HG03342 (cell line): Measurements from ENCODE around the gene RRM1.
"Not testable (repeated sequence)": the region's sequence is repeated elsewhere in the genome, so short reads cannot be mapped to it uniquely, and the experiment has no call there.

Experiments used
- ATAC-seq: cut with Tn5 transposase; IDR thresholded peaks from one replicate; pipeline ENCODE4 v1.9.1; 2021; ENCODE audit warnings: mild to moderate bottlenecking, moderate library complexity; ENCODE audit not compliant: unreplicated experiment

RRM1 gene

DNA sequence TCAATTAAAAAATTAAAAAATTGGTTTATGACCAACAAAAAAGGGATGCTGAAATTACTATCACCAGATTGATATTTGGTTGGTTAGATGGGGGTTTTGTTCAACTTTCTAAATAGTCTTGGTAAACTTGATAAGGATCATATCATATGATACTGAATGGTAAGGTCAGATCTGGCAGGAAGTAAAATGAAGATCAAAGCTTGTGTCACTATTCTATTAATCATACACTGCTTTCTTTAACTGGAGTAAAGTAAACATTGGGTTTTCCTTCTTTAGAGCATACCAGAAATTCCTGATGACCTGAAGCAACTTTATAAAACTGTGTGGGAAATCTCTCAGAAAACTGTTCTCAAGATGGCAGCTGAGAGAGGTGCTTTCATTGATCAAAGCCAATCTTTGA is 40.2 kb downstream of the RRM1 start:
- no peak for ATAC-seq

- no peak for ATAC-seq
These were observed 43.9 kb downstream of the RRM1 start for GRCh38 chr11:4138497-4138896.

- no peak for ATAC-seq
These were observed 45.6 kb downstream of the RRM1 start for GRCh38 chr11:4140067-4140636.

DNA sequence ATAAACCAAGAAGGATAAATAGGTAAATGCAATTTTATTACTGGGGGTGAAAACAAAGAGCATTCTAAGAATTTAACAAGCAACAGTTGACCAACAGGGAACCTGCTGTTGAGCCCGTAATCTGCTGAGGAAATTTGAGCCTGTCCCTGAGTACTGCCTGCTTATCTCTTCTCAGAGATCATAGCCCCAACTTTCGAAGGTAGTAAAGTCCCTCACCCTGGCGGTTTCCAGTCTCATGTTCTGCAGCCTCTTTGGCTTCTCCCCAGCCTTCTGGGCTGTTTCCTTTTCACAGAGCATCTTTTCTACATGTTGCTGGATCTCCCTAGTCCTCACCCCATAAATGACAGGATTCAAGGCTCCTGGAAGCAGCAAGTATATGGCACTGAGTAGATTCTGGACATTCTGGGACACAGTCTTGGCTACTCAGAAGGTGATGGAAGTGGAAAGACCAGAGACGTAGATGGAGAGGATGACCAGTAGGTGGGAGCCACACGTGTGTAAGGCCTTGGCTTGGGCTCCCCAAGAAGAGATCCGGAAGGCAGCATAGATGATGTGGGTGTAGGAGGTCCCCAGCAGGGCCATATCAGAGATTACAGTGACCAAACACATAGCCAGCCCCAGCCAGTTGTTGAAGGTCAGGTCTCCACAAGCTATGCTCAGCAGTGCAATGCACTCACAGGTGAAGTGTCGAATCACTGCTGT is 51.6 kb downstream of the RRM1 start:
- no peak for ATAC-seq

DNA sequence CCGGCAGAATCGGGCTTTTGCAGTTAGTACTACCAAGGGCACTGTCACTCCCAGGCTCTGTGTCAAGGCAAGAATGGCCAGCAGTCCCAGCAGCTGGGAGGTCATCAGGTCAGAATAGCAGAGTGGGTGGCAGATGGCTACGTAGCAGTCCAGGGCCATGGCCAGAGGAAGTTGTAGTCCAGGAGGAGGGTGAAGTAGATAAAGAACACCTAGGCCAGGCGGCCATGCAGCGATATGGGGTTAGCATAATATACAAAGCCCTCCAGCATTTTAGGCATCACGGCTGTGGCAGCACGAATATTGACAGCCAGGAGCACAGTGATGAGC is 52.1 kb downstream of the RRM1 start:
- ATAC-seq: no peak

DNA sequence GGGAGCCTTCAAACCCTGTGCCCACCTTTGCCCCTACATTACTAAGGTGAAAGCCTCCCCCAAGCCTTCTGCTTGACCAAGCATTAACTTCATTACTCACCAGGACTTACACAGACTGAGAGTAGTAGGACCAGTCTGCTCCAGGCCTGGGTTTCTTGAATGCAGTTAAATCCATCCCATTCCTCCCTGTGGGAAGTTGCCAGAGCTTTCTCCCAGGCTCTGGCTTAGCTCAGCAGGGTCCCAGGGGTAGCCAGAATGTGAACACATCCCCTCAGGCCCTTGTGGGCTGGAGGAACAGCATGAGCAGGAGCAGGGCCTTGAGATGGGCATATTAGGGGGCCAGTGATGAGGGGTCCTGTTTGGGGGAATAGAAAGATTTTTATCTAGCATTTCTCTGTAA is 59.9 kb downstream of the RRM1 start:
- no peak for ATAC-seq

DNA sequence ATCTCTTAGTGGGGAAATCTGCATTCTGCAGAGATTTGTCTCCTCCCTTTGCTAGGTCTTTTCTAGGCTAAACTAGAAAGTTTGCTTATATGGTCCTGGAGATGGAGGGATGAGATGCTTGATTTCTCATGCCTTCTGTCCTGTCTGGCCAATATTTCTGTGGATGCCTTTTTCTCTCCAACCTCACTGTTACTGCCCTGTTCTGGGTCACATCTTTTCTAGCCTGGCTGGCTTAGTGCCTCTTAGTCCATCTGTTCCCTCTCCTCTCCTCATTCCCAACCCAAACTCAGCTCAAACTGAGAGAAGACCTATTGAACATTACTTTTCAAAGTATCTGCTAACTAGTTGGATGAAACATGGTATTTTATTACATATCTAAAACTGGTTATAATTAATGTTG is 62.0 kb downstream of the RRM1 start:
- ATAC-seq: no peak

GRCh38 chr11:4158818-4159217 is 64.2 kb downstream of the RRM1 start:
- ATAC-seq: not testable (repeated sequence)

DNA sequence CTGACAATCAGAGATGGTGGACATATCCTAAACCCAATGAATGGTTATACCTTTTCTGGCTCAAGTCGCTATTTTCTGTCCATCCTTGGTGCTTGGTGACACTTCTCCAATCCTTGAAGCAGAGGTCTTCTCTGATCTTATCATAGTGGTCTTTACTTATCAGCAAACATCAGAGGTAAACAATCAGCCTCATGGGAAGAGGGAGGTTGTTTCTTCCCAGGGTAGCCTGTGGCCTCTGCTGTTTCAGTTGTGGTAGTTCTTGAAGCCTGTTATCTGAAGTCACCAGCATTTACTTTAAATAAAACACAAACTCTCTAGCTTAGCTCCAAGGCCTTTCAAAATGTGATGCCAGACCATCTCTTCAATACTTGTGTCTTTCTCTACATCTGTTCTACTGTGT is 66.7 kb downstream of the RRM1 start:
- no peak for ATAC-seq

DNA sequence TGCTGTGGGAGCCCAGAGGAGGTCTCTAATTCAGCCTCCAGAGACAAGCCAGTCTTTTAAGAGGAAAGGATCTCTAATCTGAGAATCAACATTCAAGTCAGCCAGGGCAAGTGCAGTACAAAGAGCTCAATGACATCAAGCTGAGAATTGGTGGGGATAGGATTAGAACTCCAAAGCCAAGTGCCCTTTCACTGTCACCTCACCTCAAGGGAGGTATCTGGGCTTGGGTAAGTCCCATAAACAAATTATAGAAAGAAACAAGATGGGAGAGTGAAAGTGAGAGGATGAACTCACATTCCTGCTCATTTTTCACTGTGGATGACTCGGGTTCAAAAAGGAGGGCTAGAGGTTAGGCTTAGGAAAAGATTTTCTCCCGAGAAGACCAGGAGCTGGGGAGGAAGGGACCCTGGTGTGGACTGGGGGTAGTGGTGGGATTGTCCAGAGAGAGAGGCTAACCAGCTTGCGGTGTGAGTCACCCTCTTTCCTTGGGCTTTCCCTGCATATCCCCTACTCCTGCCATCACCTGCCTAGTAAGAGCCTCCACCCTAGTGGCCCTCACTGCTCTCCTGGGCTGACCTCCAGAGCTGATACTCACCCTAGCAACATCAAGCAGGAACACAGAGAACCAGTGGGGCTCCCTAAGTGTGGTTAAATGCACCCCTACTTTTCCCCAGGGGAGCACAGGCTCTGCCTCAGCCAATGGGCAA is 70.4 kb downstream of the RRM1 start:
- ATAC-seq: no peak

- no peak for ATAC-seq
These were observed 72.7 kb downstream of the RRM1 start for GRCh38 chr11:4167292-4167691.

DNA sequence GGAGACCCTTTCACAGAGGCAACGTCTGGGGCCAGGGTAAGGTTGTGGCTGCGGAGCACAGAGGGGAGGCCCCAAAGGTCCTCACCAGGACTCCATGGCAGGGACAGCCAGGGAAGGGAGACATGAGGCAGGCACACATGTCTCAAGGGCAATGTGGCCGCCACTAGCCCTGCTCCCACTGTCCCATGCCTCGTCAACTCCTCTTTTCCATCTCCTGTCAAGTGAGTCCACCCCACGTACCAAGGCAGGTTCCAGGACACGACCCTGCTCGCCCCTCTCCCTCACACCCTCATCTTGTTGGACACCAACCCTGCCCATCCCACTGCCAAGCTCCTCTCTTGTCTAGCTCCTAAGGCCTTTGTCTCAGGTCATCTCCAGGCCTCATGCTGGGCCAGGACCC is 73.2 kb downstream of the RRM1 start:
- ATAC-seq: no peak

DNA sequence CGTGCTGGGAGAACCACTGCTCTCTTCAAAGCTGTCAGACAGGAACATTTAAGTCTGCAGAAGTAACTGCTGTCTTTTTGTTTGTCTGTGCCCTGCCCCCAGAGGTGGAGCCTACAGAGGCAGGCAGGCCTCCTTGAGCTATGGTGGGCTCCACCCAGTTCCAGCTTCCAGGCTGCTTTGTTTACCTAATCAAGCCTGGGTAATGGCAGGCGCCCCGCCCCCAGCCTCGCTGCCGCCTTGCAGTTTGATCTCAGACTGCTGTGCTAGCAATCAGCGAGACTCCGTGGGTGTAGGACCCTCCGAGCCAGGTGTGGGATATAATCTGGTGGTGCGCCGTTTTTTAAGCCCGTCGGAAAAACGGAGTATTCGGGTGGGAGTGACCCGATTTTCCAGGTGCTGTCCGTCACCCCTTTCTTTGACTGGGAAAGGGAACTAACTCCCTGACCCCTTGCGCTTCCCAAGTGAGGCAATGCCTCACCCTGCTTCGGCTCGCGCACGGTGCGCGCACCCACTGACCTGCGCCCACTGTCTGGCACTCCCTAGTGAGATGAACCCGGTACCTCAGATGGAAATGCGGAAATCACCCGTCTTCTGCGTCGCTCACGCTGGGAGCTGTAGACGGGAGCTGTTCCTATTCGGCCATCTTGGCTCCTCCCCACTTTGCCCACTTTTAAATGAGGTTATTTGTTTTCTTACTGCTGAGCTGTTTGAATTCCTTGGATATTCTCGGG is 81.2 kb downstream of the RRM1 start:
- ATAC-seq: not testable (repeated sequence)

DNA sequence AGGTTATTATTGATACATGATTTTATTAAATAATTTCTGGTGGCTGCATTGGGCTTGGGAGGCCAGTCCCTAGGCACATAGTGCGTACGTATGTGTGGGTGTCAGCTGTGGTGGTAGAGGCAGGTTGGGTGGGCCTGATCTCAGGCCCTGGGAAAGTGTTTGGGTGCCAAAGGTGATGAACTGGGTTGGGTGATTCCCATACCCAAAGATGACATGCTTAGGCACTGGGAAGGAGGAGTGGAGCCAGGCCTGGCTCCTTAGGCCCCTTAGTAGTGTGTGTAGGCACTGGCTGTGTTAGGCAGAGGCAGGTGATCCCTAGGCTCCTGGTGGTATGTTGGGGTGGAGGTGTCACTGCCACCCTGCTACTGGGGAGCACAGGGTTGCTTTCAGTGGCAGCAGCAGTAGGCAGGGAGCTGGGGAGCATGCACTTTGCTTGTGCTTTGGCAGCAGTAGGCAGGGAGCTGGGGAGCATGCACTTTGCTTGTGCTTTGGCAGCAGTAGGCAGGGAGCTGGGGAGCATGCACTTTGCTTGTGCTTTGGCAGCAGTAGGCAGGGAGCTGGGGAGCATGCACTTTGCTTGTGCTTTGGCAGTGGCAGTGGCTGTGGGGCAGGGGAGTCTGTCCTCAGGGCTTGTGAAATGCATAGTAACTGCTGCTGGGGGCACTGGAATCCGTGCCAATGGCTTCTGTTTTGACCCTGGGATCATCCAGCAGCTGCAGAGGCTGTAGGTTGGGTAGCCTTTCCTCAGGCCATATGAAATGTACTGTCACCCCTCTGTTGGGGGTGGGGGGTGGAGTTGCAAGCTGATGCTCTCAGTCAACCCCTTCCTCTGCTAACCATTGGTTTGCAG is 84.4 kb downstream of the RRM1 start:
- no peak for ATAC-seq

- no peak for ATAC-seq
These were observed 86.0 kb downstream of the RRM1 start for GRCh38 chr11:4180441-4181183.

GRCh38 chr11:4181782-4182721 is 87.5 kb downstream of the RRM1 start:
- peak; percentile 63 for ATAC-seq

DNA sequence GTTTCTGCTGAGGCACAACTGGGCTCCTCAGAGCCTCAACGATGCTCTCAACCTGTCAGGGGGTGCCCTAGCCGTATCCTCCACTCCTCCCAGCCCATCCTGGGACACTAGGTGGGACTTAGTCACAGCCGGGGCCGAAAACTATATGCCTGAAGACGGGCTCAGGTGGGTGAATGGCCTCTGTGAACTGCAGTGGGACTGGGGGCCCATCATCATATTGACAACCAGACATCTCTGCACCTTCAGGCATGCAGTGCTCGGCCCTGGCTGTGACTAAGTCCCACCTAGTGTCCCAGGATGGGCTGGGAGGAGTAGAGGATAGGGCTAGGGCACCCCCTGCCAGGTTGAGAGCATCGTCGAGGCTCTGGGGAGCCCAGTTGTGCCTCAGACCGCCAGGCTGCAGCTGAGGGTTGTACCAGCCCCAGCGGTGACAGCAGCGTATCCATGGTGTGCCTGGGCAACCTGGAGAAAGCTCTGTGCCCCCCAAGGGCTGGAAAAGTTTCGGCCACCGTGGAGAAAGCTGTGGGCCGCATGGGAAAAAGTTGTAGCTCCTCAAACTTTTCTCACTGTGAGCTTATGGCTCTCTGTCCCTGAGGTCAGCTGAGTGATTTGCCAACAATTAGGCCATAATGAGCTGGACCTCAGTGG is 88.9 kb downstream of the RRM1 start:
- ATAC-seq: no peak

DNA sequence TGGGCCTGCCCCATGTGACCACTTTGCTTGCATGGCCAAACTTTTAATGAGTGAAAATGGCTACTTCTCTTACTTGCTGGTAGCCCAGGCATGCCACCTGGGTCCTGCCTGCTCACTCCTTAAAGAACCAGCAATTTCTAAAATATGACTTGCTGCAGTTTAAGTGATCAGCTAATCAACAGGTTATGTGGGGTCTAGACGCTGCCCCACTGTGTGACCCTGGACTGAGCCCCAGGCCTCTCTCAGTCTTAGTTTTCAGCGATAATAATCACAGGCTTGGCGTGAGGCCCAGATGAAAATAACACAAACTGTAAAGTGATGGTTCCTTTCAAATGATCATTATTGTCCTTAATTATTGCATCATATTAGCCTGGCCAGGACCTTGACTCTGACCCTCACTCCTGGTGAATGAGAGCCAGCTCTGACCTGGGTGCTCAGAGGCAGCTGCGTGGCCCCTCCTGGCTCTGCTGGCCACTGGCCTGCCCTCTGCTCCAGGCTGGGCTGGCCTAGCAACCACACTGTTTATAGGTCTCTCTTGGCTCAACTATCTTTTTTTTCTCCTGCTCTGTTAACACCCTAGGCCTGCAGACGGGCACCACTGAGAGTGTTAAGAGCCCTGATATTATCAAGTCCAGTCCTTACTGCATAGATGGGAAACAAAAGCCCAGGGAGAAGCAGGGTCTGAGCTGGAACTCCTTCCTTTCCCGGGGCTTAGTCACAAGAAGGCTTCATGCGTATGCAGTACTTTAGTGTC is 89.7 kb downstream of the RRM1 start:
- no peak for ATAC-seq
